ENCODE measurements around the gene MYO5A. TPM values are rescaled to one million over a fixed set of nuclear protein-coding genes. Genes with fewer than 3 reads are reported as not detected.

Gene MYO5A
- polyA plus RNA-seq, 1 donor (not counting 4 experiments of a cell fraction or from before 2014, with no cell fraction given): 53.8 TPM

DNA sequence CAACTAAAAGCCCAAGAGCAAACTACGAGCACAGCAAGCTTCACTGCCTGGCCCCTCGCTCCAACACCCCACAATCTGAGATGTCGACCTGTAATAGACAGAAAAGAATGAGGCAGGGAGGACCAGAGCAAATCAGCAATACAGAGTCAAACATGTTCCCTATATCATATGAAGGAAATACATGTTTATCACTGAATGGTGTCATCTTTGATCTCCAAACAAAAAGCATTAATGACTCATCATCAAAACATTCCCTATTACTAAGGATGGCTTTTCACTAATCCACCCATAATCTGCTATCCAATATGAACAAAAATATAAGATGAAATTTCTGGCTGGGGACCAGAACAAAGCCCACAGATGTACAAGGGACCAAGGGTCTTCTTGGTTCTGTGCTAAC, 34.7 kb downstream of the MYO5A start:
- peaks cover 55% of the 10 kb centered on the region for H3K79me2 ChIP-seq (ENCODE audit: control insufficient read depth, insufficient read depth, low read length)
- dilution Hi-C loops (cut with MboI; ENCODE audit: extremely low pct_ligation_motif_present, low sequenced_read_pairs): no loop called here

DNA sequence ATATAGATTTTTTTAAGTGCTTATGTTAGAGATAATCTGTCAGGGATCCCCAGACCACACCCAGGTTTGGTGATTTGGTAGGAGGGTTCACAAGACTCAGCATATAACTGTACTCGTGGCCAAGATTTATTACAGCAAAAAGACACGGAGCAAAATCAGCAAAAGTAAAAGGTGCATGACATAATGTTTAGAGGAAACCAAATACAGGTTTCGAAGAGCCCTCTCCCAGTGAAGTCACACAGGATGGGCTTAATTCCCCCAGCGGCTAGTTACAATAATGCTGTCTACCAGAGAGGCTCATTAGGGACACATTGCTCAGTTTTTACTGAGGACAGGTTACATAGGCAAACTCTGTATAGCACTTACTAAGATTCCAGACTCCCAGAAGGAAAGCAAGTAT, 36.5 kb downstream of the MYO5A start:
- H3K4me1 ChIP-seq (ENCODE audit: control insufficient read depth, extremely low read depth, insufficient read depth, low read length): peaks cover 35% of the 10 kb centered on the region
- H3K4me3 ChIP-seq (ENCODE audit: control insufficient read depth in 2 of 3, extremely low read depth in 1 of 3, insufficient read depth in 2 of 3, low read depth in 1 of 3, low read length in 3 of 3): no peak overlapping the region
- H3K9ac ChIP-seq (ENCODE audit: control insufficient read depth, extremely low read depth, insufficient read depth, low read length): no peak overlapping the region
- H3K79me2 ChIP-seq (ENCODE audit: control insufficient read depth, insufficient read depth, low read length): peaks cover 59% of the 10 kb centered on the region
- H3K9me3 ChIP-seq (ENCODE audit: control insufficient read depth, low read depth, low read length): no peaks in the 10 kb centered on the region
- TF ChIP-seq, protein P1, sequence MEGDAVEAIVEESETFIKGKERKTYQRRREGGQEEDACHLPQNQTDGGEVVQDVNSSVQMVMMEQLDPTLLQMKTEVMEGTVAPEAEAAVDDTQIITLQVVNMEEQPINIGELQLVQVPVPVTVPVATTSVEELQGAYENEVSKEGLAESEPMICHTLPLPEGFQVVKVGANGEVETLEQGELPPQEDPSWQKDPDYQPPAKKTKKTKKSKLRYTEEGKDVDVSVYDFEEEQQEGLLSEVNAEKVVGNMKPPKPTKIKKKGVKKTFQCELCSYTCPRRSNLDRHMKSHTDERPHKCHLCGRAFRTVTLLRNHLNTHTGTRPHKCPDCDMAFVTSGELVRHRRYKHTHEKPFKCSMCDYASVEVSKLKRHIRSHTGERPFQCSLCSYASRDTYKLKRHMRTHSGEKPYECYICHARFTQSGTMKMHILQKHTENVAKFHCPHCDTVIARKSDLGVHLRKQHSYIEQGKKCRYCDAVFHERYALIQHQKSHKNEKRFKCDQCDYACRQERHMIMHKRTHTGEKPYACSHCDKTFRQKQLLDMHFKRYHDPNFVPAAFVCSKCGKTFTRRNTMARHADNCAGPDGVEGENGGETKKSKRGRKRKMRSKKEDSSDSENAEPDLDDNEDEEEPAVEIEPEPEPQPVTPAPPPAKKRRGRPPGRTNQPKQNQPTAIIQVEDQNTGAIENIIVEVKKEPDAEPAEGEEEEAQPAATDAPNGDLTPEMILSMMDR (optimal IDR thresholded peaks at IDR 0.05 in 1 of 3, IDR thresholded peaks at IDR 0.05 in 1 of 3, conservative IDR thresholded peaks at IDR 0.05 in 1 of 3; ENCODE audit: extremely low read depth in 1 of 3, insufficient read depth in 2 of 3, low read length in 3 of 3): no peak
- dilution Hi-C loops (cut with MboI; ENCODE audit: extremely low pct_ligation_motif_present, low sequenced_read_pairs): no loop called here
- no peaks in the 10 kb centered on the region for H3K36me3 ChIP-seq (ENCODE audit: control insufficient read depth in 2 of 2, extremely low read depth in 1 of 2, insufficient read depth in 2 of 2, low read length in 2 of 2)
- H3K27me3 ChIP-seq (ENCODE audit: control insufficient read depth, extremely low read depth, insufficient read depth, low read length): no peaks in the 10 kb centered on the region
- FAIRE-seq (no peak), DNase-seq (ENCODE audit: low read depth, low spot score) (no peak)
- peaks cover 7% of the 10 kb centered on the region for H4K20me1 ChIP-seq (ENCODE audit: control insufficient read depth, extremely low read depth, insufficient read depth, low read length)
- H2AFZ ChIP-seq (ENCODE audit: control insufficient read depth, low read length): no peak overlapping the region
- peak overlapping the region; percentile 25 for H3K27ac ChIP-seq (ENCODE audit: control insufficient read depth, insufficient read depth, low read length)
- peak overlapping the region; percentile 8 for H3K4me2 ChIP-seq (ENCODE audit: control insufficient read depth, extremely low read depth, insufficient read depth, low read depth, low read length)
- H3K9me1 ChIP-seq (ENCODE audit: control insufficient read depth, extremely low read depth, insufficient read depth, low read length): no peaks in the 10 kb centered on the region

More for the DNA sequence above, 34.7 kb downstream of the MYO5A start:
- no peak overlapping the region for H3K9ac ChIP-seq (ENCODE audit: control insufficient read depth, extremely low read depth, insufficient read depth, low read length)
- H4K20me1 ChIP-seq (ENCODE audit: control insufficient read depth, extremely low read depth, insufficient read depth, low read length): peaks cover 7% of the 10 kb centered on the region
- H3K9me1 ChIP-seq (ENCODE audit: control insufficient read depth, extremely low read depth, insufficient read depth, low read length): no peaks in the 10 kb centered on the region
- H2AFZ ChIP-seq (ENCODE audit: control insufficient read depth, low read length): no peak overlapping the region
- H3K4me3 ChIP-seq (ENCODE audit: control insufficient read depth in 2 of 3, extremely low read depth in 1 of 3, insufficient read depth in 2 of 3, low read depth in 1 of 3, low read length in 3 of 3): no peak overlapping the region
- no peaks in the 10 kb centered on the region for H3K27me3 ChIP-seq (ENCODE audit: control insufficient read depth, extremely low read depth, insufficient read depth, low read length)
- peaks cover 41% of the 10 kb centered on the region for H3K4me1 ChIP-seq (ENCODE audit: control insufficient read depth, extremely low read depth, insufficient read depth, low read length)
- DNase-seq (ENCODE audit: low read depth, low spot score) (no peak), FAIRE-seq (no peak)
- no peaks in the 10 kb centered on the region for H3K9me3 ChIP-seq (ENCODE audit: control insufficient read depth, low read depth, low read length)
- no peak overlapping the region for H3K27ac ChIP-seq (ENCODE audit: control insufficient read depth, insufficient read depth, low read length)
- no peaks in the 10 kb centered on the region for H3K36me3 ChIP-seq (ENCODE audit: control insufficient read depth in 2 of 2, extremely low read depth in 1 of 2, insufficient read depth in 2 of 2, low read length in 2 of 2)
- H3K4me2 ChIP-seq (ENCODE audit: control insufficient read depth, extremely low read depth, insufficient read depth, low read depth, low read length): peak overlapping the region; percentile 45
- TF ChIP-seq, protein P1 (optimal IDR thresholded peaks at IDR 0.05 in 1 of 3, IDR thresholded peaks at IDR 0.05 in 1 of 3, conservative IDR thresholded peaks at IDR 0.05 in 1 of 3; ENCODE audit: extremely low read depth in 1 of 3, insufficient read depth in 2 of 3, low read length in 3 of 3): no peak
- no peak for TF ChIP-seq EZH2 (IDR thresholded peaks at IDR 0.05; ENCODE audit: low read length)
